NCI-H2081 (cell line): ENCODE results near the gene PDE7B.
"Not testable (repeated sequence)": the region's sequence is repeated elsewhere in the genome, so short reads cannot be mapped to it uniquely, and the experiment has no call there.

Source experiments
- DNase-seq, 2 experiments: peaks; one replicate each; lab custom pipeline; 2025; lab: John Stamatoyannopoulos, UW

Gene PDE7B

DNA sequence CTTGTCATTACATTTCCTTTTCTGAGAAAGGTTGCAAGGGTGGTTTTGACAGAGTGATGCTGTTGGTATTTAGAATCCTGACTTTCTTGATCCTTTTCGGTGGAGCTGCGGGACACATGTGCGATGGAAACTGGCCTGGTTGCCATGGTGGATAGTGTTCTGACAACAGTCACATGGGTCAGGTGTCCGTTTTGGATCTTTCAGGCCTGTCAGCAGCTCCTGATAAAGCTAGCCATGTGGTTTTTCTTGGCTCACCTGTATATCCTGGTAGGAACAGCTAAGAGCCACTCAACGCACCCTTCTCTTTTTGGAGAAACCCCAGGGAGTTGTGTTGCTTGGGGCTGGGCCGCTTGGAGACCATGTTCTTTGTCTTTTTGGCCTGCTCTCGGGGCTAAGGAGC, 221.2 kb downstream of the PDE7B start:
- DNase-seq: no peak

DNA sequence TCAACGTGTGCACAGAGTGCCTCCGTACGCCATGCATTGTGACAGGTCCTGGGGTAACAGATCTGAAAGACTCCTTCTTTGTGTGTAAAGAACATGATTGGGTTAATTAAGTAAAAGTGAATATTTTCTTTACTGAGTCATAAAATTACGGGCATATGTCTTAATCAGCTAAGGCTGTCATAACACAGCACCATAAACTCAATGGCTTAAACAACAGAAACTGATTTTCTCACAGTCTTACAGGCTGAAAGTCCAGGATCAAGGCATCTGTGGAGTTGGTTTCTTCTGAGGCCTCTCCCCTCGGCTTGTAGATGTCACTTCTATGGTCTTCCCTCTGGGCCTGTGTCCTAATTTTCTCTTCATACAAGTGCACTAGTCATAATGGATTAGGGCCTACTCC, 221.7 kb downstream of the PDE7B start:
- DNase-seq: no peak

DNA sequence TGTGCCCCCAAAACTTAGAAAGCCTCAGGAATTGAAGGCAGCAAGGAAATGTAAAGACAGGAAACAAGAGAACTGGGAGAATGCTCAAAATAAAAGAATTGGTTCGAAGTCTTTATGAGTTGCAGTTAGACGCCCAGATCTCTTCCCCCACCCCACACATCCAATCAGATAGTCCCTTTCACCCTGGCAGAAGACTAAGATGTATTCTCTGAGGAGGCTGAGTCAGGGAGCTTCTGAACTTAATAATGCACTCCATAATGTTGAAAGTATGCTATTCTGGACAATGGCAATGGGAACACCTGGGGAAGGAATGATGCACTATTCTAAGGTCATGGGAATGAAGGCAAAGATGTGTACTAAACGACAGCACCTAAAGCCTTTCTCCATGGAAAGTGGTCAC, 225.0 kb downstream of the PDE7B start:
- no peak for DNase-seq

DNA sequence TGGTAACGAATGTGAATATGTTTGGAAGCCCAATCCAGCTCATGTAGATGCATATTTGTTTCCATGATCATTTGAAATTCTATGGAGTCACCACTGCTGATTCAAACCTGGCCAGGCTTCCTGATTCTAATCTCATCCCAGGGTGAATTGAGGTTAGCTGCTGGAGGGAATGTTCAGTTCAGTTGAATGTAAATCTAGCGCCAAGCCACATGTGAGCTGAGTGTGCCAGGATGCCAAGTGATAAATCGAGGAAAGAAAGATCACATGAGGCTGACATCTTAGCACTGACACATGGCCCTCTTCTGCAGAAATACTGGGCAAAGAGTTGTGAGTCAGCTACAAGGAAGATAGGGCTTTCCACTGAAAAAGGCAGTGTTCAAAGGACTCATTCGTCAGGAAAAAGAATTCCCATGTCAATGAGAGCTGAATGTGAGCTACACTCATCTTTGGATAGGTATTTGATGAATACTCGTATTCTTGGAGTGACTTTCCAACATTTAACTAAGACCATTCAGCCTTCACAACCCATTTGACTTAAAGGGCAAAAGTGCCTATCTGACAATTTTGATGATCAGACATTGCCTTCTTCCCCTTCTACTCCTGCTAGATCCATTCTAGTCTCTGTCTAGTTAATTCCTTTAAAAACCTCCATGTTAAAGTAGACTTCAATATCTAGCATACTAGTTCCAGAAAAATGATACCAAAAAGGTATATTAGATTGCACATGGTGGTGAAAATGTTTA, 226.5 kb downstream of the PDE7B start:
- DNase-seq: no peak

DNA sequence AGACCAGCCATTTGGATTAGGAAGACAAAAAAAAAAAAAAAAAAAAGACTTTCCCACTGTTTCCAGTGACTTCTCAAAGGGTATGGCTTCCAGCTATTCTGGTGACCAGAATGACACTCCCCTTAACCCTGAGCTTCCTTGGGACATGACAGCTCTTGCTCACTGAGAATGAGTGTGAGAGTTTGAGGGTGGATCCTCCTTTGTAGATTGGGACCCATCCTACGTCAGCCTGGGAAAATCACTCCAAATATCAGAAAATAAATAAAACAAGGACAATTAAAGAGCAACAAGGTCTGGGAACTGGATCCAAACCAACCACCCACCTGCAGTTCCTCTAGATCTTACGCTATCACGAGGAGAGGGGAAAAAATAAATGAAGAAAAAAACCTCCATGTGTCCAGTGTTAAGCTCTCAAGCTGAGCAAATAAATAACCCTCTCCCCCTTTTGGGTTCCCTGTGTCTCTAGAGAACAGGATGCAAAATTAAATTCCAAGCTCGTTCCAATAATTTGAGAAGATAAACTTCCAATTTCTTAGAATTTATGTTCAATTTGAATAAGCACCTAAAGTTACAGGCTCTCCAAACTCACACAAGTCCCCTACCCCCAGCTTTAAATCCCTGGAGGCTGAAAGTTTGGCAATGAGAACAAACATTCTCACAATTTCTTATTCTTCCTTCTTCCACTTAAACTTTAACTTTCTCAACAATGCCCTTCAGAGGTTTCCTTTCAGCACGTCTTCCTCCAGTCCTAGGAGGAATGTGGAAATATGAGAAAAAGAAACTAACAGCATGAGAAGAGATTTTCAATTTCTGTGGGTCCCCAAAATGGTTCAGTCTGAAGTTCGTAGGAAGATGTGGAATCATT, 228.4 kb downstream of the PDE7B start:
- no peak for DNase-seq

DNA sequence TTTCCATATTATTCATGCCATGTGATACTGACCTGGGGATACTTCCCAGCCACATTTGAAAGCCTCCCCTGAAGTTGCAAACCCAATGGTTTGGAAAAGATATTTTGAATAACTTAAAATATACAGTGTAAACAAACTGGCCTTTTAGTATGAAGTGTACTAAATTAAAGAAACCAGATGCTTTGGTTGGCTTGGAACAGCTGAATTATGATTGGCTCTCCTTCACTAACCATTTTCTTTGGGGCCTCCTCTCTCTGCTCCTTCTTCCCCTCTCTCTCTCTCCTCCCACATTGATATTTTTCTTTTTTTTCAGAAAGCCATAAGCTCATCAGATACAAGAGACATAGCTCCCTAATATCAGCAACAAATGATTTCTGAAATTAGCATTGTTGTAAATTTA, 232.0 kb downstream of the PDE7B start:
- DNase-seq: no peak

DNA sequence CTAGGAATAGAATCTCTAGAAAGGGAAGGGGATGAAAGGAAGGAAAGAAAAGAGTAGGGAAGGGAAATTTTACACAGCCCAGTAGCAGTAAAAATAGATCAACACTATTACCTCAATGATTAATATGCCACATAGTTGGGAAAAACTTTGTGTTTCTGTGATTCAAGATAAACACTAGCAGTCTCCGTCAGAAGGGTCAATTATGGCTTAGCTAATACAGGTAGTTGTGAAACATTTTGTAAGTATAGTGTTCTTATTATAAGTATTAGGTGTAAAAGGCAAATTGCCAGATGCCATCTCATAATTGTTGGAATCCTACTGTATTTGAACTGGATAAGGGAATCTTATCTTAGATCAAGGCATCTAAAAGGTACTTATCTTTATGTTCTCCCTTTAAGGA, 232.9 kb downstream of the PDE7B start:
- no peak for DNase-seq

DNA sequence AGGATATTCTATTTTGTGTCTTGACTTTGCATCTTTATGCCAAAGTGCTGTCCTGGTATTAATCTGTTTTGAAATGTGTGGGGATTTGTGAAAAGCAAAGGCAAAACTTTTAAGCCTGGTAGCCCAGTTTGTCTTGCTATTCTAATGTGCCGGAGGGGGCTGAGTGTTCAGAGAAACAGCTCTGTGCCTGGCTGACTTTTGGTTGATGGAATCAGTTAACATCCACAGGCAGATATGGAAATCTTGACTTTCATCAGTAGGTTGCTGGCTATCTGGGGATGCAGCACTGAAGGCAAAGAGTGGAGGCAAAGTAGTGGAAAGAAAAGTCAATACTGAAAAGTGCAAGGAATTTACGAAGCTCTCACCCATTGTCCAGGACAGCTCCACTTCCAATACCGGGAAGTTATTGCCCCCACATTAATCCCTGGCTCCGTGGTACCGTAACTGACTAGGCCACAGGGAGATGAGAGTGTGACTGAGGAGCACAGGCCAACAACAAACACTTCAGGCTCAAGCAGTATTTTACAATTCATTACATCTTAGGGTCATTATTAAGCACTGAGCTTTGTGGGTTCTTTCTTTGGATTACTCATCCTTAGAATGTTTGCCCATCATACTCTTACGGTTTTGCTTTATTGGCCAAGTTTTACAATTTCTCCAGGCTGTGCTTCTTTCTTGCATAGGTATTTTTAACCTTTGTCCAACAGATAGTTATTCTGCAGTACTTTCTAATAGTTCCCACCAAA, 234.0 kb downstream of the PDE7B start:
- DNase-seq: no peak

DNA sequence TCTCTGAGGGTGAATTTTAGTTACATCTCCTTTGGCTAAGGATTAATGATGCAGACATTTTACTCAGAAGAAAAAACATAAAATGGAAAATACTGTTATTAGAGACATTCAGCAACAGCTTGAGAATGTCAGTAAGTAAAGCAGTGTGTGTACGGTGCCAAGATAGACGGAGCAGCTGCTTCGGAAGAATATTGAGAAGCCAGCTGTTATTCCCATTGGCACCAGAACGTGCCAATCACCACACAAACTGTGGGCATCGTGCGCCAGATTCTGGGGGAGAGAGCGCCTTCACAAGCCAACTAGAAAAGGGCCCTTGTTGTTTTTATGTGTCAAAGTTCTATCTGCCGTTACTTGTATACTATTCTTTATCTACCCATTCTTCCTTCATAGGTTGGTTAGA, 235.2 kb downstream of the PDE7B start:
- no peak for DNase-seq

DNA sequence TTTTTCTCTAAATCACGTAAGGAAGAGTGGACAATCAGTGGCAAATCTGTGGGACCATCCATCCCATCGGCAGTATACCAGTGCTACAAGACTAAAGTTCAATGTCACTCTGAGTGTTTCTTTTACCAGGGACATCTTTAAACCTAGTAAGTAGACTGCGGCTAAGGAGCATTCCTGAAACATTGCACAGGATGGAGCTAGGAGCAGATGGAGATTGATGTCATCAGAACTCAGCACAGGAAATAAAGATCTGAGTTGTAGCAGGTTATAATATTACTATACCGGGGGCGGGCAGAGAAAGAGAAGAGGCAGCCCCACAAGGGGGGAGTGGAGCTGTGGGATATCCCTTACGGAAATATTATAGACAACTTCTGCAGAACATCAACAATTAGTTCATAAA, 236.5 kb downstream of the PDE7B start:
- no peak for DNase-seq

DNA sequence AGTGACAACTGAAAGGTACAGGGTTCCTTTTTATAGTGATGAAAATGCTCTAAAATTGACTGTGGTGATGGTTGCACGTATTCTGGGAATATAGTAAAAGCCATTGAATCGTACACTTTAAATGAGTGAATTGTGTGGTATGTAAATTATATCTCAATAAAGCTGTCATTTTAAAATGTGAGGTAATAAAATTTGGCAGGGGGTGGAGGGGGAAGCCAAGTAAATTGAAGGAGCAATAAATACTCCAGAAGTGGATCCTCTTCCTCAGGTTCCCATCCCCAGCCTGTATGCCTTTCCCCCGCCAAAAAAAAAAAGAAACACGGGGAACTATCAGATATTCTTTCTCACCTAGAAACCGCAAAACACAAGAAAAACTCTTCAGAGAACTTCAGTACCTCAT, 237.2 kb downstream of the PDE7B start:
- no peak for DNase-seq

DNA sequence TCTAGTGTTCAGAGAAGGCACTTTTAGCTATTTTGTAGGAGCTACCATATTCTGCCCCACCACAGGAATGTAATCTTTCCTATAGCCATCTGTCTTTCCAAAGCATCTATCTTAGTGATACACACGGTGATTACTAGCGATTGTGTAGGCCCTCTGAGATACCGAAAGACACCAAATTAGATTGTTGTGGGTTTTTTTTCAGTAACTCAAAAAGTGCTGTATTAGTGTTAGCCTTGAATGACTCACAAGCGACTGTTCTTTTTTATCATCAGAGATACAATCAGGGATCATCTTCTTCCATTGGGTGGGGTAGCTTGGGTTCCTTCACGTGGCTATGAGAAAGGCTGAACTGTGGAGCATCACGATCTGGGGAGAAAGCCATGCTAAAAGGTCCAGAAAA, 238.4 kb downstream of the PDE7B start:
- no peak for DNase-seq

DNA sequence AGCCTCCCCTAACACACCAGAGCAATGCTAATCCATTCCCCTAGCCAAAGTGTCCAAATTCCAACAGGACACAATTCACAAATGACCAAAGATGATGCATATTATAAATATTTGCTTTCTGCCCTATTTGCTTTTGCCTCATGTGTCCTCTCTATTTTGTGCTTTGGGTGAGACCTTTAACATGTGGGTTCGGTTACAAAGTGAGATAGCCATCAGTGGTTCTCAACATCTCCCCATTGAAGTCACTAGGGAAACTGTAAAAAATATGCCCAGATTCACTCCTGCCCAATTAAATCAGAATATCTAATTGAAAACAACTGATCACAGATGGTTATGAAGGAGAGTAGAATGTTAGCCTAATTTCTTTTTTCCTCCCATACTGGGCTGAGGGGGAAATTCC, 239.4 kb downstream of the PDE7B start:
- DNase-seq: no peak

DNA sequence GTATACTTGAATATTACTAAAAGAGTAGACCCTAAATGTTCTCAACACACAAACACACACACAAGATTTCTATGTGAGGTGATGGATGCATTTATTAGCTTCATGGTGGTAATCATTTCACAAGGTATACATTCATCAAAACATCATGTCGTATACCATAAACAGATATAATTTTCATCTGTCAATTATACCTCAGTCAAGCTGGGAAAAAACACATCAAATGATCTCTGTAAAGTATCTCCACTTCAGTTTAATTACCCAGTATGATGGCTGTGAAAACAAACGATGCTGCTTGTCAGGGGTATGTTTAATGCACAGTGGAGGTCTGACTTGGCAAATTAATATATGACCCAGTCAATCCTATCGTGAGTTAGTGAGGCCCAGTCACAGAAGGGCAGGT, 241.4 kb downstream of the PDE7B start:
- no peak for DNase-seq

DNA sequence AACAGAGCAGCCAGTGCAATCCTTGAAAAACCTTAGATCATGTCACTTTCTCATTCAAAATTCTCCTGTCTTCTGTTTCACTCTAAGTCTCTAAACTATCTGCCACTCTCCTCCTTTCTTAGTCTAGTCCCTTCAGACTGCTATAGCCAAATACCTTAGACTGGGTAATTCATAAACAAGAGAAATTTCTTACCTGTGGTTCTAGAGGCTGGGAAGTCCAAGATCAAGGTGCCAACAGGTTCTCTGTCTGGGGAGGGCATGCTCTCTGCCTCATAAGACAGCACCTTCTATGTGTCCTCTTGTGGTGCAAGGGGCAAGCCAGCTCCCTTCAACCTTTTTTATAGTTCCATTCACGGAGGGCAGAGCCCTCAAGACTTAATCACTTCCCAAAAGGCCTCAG, 242.3 kb downstream of the PDE7B start:
- no peak for DNase-seq

DNA sequence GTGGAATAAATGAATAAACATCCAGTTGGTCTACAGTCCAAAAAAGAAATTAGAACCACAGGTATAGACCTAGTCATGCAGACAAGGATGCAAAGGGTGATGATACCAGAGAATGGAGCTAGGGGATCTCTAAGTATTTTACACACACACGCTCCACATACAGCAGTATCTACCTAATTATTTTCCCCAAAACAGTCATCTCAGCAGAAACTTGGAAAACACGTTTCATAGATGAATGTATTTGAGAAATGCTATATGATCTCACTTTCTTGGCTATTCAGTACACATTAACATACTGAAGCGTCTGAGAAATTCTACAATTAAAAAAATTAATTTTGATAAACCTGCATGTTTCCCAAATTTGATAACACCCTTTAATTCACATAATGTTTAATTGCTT, 243.3 kb downstream of the PDE7B start:
- no peak for DNase-seq

DNA sequence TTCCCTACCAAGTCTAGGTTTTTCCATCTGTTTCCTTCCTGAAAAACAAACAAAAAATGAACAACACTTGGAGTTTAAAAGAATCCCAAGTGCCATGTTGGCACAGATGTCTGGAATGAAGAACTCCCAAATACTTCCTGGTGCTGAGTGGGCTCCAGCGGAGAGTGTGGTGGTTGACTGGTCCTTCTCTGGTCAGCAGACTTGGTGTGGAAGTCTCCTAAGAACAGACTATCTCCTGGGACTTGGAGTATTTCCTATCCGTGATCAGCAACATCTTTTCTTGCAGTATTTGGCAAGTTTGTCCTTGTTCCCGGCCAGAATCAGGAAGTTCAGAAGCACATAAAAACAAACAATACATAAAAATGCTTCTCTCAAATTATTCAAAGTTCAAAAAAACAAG, 244.5 kb downstream of the PDE7B start:
- no peak for DNase-seq

DNA sequence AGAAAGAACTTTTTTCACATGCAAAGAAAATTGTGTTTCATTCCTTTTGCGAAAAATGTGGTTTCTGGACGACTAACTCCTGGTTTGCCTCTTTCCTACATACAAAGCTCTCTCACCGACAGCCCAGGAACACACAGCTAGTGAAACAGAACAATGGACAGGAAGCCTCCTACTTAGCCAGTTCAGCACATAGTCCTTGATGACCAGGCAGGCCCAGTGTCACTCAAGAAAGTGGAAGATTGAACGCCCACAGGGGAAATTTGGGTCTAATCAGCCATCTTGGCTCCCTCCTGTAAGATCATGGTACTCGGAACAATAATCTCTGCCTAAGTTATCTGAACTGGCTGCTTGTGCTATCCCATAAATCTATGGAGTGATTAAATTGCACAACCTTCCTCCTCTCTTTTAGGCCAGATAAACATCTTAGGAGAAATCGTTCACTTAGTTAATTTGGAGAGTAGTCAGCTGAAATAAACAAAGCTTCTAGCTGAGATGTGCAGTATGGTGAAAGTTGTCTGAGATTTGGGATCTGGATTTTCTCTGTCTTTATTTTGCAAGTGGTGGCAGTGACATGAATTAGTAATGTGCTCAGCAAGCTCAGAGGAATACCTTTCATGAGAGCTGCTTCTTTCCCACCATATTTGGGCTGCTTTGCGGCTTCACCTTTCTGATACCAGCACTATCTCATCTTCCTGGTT, 251.6 kb downstream of the PDE7B start:
- peak in 1 of 2 experiments; percentile 1 for DNase-seq

DNA sequence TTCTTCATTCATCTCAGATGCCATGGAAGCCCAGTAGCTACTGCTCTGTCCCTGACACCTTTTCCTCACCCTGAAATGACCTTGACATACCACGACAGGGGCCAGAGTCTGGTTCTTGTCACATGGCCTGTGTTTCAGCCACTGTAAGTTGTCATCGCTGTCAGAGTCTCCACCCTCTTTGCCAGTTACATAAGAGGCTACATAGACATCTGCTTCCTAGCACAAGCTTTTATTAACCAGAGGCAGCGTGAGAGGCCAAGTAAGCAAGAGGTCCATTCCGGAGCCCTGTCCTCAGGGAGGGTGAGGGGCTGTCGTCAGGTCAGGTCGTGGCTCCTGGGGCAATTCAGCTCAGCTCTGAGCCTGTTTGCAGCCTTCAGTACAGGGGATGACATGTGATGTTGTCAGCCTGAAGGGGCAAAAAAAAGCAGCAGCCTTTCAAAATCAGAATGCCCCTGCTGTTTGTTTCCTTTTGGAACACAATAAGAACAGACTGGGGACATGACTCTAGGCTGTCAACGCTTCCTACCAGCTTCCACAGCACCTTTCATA, 252.3 kb downstream of the PDE7B start:
- no peak for DNase-seq

DNA sequence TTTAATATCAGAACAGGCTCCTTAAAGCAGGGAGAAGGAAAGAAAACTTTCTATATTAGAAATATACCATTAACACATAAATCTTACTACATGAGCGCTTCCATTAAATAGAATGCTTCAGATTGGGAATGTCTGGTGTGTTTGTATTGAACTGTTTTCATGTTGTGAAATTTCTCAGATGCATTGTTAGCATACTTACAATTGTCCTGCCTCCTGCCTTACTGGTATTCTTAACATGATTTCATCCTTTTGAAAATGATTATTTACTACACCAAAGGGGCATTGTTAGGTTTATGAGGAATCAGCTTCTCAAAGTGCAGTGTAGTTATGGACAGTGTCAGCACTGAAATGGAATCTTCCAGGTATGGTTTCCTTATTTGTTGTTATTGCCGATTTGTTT, 253.1 kb downstream of the PDE7B start:
- DNase-seq: no peak

DNA sequence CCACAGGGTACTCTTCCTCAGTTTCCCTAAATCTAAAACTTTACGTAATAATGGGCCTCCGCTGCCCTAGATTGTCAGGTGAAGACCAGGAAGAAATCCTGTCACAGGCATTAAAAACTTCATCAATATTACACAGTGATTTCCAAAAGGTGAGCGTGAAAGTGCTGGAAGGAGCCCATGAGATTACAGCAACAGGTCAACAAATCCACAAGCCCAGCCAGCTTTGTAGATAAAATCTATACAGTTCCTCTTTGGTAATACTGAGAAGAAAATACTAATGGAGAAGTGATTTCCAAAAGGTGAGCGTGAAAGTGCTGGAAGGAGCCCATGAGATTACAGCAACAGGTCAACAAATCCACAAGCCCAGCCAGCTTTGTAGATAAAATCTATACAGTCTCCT, 254.3 kb downstream of the PDE7B start:
- not testable (repeated sequence) for DNase-seq

DNA sequence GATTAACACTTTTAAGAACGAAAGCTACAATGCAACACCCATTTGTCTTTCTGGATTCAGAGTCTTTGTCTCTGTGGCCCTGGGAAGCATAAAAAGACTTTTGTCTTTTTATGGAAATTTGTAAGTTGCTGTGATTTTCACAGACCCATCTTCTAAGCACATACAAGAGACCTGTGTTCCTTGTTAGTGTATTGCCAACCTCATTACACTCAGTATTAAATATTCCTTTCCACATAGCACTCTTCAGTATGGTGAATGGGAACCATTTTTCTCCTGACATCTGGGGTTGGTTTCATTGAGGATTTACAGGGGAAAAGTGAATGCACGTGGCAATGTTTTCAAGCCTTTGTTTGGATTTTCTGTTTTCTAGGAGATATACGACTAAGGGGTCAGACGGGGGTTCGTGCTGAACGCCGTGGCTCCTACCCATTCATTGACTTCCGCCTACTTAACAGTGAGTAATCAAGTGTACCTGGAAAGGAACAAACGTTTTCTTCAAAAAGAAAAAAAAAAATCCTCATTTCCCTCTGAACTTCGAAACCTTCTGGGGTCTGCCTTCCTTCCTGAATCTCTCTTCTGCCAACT, 257.0 kb downstream of the PDE7B start:
- DNase-seq: no peak
